HG02973 (cell line): ENCODE measurements around the gene CARS2.

Experiments used
- ATAC-seq: cut with Tn5 transposase; IDR thresholded peaks from one replicate; pipeline ENCODE4 v1.9.1; 2021; ENCODE audit warnings: moderate library complexity; ENCODE audit not compliant: unreplicated experiment

CARS2 gene

GRCh38 chr13:110653271-110653670, 52.6 kb downstream of the CARS2 start:
- ATAC-seq: no peak

DNA sequence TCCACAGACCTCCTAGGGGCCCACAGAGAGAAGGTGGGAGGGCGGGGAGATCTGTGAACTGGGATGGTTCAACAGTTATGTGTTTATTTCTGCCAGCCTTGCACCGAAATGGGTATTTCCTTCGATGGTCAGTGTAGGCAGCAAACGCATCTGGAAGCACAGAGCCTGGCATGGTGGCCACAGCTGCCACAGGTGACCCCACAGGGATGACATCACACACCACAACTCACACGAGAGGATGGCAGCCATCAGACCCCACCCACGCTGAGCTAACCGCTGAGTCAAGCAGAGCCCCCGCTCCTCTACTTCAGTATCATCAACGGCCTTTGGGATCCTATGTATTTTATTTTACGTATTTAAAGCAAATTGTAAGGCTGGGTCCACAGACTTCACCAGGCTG, 53.2 kb downstream of the CARS2 start:
- no peak for ATAC-seq

DNA sequence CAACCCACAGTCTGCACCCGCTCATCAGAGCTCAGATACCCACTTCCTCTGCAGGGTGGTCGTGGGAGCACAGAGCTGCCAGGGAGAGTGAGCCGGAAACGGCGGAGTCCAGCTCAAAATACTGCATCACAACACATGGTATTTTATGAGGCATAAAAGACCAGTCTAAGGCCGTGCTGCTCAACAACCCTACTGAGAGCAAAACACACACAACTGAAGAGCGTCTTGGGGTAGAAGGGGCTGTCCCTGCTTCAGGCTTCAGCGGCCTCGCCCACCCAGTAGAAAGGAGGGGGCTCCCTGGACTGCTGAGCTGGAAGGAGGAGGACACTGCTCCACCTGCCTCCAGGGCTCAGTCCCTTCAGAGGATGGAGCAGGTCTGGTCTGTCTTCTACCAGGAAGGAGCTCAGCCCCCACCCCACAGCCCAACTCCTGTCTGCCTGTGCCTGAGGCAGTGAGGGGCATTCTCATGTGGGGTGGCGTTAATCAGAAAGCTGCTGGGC, 53.6 kb downstream of the CARS2 start:
- ATAC-seq: no peak

- ATAC-seq: no peak
Observed at GRCh38 chr13:110651726-110652230, 54.1 kb downstream of the CARS2 start.

DNA sequence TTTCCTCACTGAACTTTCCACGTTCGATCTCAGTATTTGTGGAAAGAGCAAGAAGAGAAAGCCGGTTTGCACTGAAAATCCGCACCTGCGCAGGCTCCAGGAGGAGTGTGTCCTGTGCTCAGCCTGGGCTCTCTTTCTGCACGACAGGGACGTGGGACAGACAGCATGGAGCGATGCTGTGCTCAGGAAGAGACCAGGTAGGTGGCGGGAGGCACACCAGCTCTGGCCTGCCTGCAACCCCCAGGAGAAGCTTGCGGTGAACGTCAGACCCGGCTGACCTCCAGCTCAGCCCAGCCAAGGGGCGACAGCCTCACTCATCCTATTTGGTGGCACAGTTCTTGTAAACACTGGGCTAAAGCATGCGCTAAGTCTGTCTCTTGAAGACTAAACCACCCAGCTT, 54.6 kb downstream of the CARS2 start:
- no peak for ATAC-seq

- no peak for ATAC-seq
Observed at GRCh38 chr13:110650436-110650835, 55.5 kb downstream of the CARS2 start.

GRCh38 chr13:110649551-110649950, 56.4 kb downstream of the CARS2 start:
- no peak for ATAC-seq

DNA sequence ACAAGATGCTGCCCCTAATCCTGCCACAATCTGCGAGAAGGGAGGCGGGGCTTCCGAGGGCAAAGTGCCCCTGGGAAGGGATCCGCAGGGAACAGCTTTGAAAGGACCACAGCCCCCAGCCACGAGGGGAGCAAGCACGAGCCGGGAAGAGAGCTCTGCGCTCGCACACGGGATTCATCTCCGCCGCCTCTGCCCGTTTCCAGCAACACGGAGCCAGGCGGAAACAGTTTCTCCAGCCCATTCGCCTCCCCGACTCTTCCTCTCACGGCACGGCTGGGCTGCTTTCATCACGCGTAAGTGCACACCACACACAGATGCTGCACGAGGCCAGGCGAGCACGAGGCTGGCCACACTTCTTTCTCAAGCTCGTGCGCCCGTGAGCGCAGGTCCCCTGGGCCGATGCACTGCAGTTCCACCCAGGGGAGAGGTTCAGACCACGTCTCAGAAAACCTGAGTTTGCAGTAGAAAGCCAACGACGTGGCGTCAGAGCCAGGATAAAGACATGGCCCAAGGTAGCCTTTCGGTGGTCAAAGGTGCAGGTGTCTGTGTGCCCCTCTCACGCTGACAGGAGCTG, 57.0 kb downstream of the CARS2 start:
- ATAC-seq: no peak

DNA sequence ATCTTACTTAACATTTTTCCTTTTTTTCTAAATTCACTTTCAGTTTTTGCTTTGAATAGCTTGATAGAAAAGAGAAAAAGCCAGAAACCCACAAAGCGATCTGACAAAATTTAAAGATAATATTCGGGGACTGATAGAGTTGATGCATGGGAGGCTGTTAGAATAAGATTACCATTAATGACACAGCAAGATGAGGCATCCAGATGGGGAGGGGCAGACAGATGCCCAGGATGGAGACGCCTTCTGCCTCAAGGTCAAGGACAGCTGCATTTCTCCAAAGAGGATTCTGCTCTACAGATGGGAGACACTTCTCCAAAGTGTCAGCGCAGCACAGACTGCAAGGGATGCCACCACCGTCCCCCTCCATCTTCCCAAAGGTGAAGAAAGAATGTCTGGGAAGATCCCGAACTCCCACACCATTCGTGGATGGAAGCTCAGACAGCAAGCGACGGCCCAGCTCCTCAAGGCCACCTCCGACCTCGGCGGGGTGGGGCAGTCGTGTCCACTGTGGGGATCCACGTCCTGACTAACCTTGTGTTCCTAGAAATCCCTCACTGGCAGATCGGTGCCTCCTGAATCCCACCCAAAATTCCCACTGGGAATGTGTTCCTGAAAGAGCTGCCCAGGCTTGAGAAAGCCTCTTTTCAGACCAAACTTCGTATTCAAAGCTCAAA, 57.6 kb downstream of the CARS2 start:
- ATAC-seq: no peak

GRCh38 chr13:110647365-110647737, 58.6 kb downstream of the CARS2 start:
- ATAC-seq: no peak

DNA sequence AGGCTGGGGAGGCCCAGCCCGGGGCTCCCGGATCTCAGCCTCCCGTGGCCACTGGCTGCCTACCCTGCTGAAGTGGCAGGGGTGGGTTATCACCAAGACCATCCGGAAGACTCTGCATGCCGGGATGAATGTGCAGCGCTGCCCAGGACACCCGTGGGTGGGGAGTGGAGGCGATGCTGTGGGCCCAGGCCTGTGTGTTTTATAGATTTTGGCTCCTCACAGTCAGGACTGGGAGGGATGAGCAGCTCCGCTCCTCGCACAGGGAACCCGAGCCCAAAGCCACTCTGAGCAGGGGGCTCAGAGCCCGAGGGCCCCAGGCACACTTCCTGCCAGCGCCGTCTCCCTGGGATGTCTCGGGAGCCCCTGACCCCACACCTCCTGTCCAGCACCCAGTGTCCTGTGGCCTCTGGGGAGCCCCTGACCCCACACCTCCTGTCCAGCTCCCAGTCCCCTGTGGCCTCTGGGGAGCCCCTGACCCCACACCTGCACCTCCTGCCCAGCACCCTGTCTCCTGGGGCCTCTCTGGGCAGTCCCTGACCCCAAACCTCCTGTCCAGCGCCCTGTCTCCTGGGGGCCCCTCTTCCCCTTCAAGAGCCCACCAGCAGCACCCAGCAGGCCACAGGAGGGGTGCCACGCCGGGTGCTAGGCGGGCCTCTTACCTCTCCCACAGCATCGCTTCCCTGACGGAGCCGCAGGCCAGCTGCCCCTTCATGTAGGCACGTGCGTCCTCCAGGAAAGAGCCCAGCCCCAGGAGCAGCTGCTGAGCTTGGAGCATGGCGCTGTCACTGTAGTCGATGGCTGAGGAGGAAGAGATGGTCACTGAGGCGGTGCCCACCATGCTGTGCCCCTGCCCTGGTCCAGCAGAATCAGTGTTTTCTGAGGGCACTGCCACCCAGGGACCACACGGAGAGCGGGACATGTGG, 59.2 kb downstream of the CARS2 start:
- ATAC-seq: no peak

DNA sequence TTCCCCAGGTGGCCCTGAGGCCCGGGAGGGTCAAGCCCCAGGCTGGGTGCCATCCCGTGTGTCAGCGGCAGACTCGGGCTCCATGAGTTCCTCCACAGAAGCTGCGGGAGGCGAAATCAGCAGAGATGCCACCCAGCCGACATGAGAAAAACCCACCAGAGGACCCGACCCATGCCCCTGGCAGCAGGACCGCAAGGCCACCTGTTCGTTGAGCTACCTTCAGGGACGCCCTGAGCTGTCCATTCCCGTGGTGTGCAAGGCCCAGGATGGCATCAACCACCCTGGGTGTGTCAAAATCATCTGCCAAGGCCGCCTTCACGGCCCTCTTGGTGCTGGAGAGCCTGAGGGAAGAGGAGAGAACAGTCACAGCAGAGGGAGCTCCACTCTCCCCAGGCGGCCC, 60.2 kb downstream of the CARS2 start:
- no peak for ATAC-seq

DNA sequence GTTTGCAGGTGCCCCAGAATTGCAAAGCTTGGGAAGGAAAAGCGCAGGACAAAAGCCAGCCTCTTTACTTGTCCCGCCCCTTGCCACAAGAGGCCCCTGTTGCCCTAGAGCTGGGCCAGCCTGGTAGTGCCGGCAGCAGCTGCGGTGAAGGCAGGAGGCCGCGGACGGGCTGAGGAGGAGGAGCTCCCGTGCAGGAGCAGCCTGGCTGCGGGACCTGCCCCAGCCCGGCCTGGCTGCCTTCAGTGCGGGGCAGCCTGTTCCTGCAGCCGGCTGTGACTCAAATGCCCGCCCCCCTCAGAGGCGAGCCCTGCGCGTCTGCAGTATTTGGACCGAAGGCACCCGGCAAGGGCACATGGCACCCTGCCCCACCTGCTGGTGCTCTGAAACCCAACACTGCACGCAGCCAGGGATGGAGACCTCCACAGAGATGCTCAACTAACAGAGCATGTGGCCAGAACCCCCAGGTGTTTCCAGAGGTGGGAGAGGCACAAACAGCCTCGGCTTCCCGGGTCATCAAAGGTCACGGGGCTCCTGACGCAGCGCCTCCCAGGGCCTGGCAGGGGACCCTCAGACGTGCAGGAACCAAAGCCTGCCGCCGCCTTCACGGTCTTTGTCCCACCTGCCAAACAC, 60.9 kb downstream of the CARS2 start:
- ATAC-seq: no peak

DNA sequence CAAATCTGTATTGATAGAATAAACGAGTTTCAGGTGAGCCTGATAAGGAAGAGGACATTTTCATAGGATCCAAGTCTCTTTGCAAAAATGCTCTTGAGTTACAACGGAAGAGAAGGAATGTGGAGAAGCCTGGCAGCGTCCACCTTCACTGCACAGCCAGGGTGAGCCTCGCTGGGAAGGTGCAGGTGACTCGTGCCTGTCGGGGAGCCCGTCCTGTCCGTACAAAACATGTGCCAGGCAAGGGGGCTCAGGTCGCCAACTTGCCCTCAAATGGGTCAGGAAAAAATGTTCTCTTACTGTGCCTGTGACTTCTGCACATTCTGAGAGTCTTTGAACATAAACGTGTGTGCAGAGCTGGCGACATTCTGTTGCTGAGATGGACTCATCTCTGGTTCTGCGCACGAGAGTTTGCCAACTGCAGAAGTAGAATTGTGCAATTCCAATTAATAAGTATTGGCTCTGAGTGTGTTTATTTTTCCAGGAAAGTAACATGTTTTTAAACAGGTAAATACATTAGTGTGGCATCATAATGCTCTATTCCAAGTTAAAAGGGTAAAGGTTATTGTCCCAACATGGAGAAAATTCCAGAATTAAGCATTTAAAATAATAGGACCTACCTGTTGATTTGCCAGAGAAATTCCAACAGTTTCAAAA, 62.0 kb downstream of the CARS2 start:
- ATAC-seq: no peak

GRCh38 chr13:110643324-110643723, 62.6 kb downstream of the CARS2 start:
- ATAC-seq: no peak

DNA sequence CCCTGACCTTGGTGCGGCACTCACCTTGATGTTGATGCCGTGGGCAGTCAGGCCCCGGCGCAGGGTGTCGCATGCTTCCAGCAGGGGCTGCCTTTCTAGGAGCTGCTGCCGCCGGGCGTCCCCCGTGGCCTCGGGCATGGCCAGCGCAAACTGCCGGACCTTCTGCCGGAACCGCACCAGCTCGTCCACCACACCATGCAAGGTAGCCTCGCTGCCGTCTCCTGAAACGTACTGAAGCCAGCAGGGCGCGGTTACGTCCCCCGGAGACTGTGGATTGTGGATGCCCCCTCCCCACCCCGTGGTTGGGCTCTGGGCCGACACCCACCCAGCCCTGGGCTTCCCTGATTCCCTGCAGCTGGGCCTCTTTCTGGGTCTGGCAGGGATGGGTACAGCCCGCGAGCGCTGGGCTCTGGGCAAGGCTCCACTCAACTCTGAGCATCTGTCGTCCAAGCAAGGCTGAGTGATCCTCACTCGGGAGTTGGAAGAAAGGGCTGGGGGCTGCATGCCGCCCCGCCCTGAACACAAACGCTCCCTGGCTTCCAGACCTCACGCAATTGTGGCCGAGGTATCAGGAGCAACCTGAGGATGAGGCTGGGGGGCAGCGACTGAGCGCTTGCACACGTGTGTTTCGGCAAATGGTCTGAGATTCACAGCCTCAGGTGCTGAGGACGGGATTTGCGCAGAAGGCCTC, 63.5 kb downstream of the CARS2 start:
- no peak for ATAC-seq

- no peak for ATAC-seq
Observed at GRCh38 chr13:110641055-110642015, 64.6 kb downstream of the CARS2 start.

DNA sequence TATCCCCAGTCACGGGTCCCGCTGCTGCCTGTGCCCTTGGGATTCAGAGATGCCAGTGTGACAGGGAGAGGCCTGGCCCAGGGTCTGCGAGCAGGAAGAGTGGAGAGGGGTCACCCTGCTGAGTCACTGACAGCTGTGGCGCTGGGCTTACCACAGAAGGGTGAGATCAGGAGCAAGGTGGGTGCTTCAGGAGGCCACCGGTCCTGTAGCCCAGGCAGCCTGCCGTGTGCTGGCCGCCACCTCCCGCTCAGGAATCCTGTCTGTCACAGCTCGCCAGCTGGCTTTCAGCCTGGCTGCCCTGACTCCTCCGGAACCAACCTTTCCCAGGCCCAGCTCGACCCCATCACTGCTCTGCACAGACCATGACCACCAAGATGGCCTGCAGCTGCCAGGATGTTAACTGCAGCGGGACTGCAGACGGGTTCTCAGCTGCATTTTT, 65.3 kb downstream of the CARS2 start:
- ATAC-seq: no peak

DNA sequence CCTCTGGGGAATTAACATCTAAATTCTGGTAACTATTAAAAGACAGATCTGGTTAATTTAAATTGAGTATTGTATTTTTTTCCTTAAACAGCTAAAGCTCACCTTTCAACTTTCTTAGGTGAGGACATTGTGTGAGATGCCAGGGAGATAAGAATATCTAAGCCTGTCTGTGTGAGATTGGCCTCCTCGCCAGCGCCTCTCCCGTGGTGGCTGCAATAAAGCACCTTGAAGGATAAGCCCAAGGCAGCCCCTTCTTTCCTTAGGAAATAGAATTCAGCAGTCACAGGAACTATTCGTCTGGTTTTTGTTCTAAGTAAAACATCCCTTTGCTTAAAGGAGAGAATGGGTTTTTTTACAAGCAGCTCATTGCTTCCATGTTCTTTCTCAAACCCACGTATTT, 66.0 kb downstream of the CARS2 start:
- no peak for ATAC-seq
